Activated T-cell treated with anti-CD3 and anti-CD28 coated beads, Interleukin-2, amount 50 U/mL, for 48 hours (primary cell): ENCODE data around the gene ARF6.
"Not testable (repeated sequence)": the region's sequence is repeated elsewhere in the genome, so short reads cannot be mapped to it uniquely, and the experiment has no call there.

Experiments used
- DNase-seq, 2 experiments: peaks; one replicate each; pipeline ENCODE4 v3.0.0-alpha.2; 2020

The ARF6 gene

DNA sequence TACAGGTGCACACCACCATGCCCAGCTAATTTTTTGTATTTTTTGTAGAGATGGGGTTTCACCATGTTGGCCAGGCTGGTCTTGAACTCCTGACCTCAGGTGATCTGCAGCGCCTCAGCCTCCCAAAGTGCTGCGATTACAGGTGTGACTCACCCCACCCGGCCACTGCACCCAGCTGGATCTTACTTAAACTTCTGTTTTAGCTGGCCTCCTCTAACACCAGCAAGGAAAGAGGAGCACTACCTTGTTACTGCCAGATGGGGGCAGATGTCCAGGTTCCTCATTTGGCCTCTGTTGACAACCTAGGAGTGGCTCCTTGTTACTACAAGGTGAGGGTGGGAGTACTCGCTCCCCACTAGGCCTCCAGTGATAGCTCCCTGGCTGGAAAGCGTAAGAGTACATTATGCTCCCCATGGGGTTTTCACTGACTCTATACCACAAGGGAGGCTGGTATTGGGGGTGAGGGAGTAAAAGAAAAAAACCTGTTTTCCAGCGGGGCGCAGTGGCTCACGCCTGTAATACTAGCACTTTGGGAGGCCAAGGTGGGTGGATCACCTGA lies 13.2 kb upstream of the ARF6 start:
- DNase-seq = peak; percentile 71 to 76

- no peak for DNase-seq
Measured at GRCh38 chr14:49880267-49881064, 12.4 kb upstream of the ARF6 start.

DNA sequence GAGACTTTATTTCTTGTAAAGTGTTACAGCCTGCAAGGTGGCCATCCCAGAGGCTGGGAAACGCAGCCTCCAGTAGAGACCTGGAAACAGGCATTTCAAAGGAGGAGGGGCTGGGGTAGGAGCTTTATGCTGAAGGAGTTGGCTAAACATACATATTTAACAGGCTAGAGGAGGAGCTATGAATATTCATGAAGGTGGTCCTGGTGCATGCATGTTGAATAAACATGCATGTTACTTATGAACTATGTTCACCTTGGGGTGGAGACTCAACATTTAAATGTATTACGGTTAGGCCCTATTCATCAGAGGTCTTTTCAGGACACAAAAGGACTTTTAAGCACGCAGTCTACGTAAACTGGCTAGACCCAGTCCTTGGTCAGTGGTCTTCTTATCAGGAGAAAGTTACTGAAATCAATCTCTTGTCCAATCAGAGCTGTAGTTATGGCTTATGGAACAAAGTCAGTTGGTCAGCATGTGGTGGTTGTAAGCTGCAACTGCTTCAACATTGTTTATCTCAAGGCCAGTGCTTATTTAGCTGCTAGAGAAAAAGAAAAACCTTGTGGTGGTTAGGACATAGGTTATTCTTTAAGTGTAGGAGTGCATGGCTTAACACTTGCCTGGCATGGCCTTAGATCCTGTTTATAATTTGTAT lies 11.4 kb upstream of the ARF6 start:
- DNase-seq = peak in 1 of 2 experiments; percentile 7

- peak in 1 of 2 experiments; percentile 22 for DNase-seq
Measured at GRCh38 chr14:49882826-49883694, 9.8 kb upstream of the ARF6 start.

DNA sequence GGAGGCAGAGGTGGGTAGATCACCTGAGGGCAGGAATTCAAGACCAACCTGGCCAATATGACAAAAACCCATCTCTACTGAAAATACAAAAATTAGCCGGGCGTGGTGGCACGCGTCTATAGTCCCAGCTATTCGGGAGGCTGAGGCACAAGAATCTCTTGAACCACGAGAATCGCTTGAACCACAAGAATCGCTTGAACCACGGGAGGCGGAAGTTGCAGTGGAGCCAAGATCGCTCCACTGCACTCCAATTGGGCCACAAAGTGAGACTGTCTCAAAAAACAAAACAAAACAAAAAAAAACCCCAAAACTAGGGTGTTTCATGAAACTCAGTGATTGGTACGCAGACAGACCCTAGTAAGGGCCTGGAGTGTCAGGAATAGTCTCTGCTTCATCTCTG lies 6.4 kb upstream of the ARF6 start:
- no peak for DNase-seq

DNA sequence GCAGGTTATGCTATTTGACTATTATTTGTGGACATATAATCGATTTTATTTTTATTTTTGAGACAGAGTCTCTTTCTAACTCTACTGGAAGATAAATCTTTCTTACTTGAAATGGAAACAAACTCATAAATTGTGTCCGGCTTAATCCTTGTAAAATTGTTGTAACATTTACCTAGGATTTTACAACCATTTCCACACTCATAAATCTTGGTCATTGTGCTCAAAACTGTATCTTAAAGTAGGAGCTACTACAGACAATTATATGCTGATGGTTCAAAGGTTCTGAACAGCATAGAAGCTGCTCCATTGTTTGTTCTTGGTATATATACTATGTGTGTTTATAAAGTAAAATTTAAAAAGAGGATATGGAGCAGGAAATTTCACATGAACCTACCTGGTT lies 4.6 kb upstream of the ARF6 start:
- DNase-seq = no peak

- no peak for DNase-seq
Measured at GRCh38 chr14:49892301-49892635, 614 bp upstream of the ARF6 start.

DNA sequence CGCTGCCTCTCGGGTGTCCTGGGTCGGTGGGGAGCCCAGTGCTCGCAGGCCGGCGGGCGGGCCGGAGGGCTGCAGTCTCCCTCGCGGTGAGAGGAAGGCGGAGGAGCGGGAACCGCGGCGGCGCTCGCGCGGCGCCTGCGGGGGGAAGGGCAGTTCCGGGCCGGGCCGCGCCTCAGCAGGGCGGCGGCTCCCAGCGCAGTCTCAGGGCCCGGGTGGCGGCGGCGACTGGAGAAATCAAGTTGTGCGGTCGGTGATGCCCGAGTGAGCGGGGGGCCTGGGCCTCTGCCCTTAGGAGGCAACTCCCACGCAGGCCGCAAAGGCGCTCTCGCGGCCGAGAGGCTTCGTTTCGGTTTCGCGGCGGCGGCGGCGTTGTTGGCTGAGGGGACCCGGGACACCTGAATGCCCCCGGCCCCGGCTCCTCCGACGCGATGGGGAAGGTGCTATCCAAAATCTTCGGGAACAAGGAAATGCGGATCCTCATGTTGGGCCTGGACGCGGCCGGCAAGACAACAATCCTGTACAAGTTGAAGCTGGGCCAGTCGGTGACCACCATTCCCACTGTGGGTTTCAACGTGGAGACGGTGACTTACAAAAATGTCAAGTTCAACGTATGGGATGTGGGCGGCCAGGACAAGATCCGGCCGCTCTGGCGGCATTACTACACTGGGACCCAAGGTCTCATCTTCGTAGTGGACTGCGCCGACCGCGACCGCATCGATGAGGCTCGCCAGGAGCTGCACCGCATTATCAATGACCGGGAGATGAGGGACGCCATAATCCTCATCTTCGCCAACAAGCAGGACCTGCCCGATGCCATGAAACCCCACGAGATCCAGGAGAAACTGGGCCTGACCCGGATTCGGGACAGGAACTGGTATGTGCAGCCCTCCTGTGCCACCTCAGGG lies 679 bp downstream of the ARF6 start:
- peak; percentile 92 for DNase-seq

- not testable (repeated sequence) for DNase-seq
Measured at GRCh38 chr14:49894214-49895107, 1.6 kb downstream of the ARF6 start.

DNA sequence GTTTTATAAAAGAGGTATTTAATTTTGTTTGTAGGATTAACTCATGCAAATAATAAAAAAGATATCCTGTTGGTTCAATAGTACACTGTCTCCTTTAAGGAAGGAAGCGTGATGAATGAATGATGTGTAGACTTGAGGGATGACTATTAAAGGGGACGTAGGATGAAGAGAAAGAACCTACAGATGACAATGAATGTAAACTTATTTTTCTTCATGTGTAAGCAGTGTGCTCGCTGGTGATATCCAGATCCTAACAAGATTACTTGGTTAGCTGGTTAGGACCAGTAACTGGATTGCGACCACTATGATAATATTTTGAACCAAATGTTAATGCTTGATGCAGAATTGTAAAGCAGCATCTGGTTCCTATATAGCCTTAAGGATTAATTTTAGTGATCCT lies 2.6 kb downstream of the ARF6 start:
- DNase-seq = no peak

GRCh38 chr14:49896272-49896671 lies 3.4 kb downstream of the ARF6 start:
- not testable (repeated sequence) for DNase-seq

DNA sequence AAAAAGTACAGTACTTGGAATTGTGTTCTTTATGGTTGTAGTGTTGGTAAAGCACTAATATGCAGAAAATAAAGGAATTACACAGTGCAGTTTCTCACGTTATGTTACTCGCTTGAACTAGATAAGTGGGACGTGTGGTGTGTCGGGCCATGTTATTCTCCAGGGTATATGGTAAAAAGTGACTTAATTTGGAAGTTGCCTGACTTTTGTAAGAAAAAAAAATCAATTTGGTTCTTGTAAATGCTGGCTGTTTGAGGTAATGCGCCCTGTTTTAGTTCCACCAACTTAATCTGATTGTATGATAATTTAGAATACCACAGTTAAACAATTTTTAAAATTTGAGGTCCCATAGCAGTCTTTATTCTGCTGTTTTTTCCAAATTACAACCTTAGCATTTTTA lies 4.1 kb downstream of the ARF6 start:
- no peak for DNase-seq

- DNase-seq = no peak
Measured at GRCh38 chr14:49897414-49897813, 4.5 kb downstream of the ARF6 start.

GRCh38 chr14:49897965-49898364 lies 5.1 kb downstream of the ARF6 start:
- DNase-seq = no peak

DNA sequence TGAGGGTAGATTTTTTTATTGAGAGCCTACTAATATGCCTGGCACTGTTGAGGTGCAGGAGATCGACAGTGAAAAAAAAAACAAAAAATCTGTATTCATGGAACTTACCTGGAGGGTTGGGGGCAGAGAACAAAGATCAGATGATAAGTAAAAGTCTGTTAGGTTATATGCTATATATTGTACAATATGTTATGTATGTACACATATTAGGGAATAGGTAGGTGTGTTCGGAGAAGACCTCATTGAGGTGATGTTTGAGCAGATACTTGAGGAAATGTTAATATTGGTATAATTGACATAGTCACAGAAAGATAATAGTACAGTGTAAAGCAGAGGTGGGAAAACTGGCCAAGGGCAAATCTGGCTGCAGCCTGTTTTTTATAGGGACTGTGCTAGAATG lies 5.6 kb downstream of the ARF6 start:
- no peak for DNase-seq

DNA sequence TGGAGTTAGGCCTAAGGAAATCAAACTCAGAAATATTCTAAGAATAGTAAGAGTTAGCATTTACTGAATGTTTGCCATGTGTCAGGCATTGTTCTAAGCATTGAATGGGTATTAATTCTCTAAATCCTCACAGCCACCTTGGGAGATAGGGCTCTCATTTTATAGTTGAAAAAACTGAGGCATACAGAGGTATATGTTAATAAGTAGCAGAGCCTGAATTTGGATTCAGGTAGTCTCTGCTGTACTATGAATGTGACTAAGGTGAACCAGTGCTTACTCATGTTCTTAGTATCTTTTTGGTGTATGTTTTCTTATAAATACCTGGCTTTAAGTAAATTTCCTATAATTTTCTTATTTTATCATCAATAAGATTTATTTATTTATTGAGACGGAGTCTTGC lies 8.1 kb downstream of the ARF6 start:
- DNase-seq = no peak

DNA sequence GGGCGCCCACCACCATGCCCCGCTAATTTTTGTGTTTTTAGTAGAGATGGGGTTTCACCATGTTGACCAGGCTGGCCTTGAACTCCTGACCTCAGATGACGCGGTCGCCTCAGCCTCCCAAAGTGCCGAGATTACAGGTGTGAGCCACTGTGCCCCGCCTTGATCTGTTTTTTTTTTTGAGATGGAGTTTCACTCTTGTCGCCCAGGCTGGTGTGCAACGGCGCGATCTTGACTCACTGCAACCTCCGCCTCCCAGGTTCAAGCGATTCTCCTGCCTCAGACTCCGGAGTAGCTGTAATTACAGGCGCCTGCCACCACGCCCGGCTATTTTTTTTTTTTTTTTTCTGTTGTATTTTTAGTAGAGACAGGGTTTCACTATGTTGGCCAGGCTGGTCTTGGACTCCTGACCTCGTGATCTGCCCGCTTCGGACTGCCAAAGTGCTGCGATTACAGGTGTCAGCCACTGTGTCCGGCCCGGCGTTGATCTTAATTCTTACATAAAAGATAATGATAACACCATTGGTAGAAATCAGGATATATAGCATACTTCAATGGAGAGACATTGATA lies 9.9 kb downstream of the ARF6 start:
- not testable (repeated sequence) for DNase-seq

DNA sequence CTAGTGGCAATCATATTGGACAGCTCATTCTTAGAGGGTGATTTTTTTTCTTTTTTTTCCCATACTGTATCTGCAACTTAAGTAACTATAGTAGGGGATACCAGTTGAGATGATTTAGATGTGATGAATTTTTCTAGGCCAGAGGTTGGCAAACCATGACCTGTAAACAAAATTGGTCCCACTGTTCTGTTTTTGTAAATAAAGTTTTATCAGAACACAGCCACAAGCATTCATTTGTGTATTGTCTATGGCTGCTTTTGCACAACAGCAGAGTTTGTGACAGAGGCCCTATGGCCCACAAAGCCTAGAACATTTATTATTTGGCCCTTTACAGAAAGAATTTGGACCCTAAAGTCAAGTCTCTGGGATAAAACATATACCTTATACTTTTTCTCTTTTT lies 11.4 kb downstream of the ARF6 start:
- DNase-seq = no peak

- no peak for DNase-seq
Measured at GRCh38 chr14:49905989-49906388, 13.1 kb downstream of the ARF6 start.

DNA sequence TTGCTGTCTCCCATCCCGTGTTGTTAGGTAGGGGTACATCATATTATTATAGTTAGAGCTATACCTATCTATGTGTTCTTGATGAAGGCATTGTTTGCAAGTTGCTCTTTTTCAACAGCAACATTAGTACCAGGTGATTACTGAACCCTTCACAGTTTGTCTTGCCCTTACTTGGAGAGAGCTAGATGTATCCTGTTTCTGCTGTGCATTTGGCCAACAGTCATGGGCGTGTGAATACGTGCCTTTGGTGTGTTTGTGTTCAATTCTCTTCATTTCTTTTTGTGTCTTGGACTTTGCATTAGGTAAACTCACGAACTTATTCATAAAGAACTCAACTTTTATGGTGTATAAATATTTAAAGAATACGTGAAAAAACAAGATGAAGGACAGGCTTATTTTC lies 14.3 kb downstream of the ARF6 start:
- no peak for DNase-seq

- no peak for DNase-seq
Measured at GRCh38 chr14:49908433-49908782, 15.5 kb downstream of the ARF6 start.
